ENCODE measurements around the gene SMIM28.
"Not testable (repeated sequence)": the region's sequence is repeated elsewhere in the genome, so short reads cannot be mapped to it uniquely, and the experiment has no call there.

SMIM28 gene

DNA sequence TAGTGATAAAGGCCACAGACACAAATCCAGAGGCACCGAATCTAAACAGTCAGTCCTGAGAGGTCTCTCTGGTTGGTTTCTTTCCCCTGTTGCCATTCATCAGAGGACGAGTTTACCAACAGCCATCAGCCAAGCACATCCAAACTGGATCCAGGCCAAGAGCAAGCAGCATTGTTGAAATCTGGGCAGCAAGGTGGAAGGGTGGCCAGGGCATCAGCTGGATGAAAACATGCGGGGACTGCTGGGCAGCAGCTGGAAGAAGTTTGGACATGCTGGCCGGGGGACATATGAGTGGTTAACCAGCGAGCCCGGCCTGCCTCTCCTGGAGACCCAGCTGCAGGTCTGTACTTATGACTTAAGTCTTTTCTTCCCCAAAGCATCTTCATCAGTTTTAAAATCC is at the start of gene SMIM28:
SMIM28 (plus strand) TSS at position 62 of the 400 bp plus-strand sequence; CDS start at position 230, 168 bp downstream.
- DNase-seq: no peak

DNA sequence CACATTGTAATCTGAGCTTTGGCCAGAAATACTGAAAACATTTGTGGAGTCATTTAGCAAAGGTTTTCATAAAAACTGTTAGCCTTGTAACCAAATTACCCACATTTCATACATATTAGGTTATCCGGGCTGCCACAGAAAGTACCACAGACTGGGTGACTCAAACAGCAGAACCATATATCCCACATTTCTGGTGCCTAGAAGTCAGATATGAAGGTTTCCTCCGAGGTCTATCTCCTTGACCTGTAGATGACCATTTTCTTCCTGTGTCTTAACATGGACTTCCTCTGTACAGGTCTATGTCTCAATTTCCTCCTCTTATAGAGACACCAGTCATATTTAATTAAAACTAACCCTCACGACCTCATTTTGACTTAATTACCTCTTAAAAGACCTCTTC is 49.5 kb upstream of the SMIM28 start:
- no peak for DNase-seq

DNA sequence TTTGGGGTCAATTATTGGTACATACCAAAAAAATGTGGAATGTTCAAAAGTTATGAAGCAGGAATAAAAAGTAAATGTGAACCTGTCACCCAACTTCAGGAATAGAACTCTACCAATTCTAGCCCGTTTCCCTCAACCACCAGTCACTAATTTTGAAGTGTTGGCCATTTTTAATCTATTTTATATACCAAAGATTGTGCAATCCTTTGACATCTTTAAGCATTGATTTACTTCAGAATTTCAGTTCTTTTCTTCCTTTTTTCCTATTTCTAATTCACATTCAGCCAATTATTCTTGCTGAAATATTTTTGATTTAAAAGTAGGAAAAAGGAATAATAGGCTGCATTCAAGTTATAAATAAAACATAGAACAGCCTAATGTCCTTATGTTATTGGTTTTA is 46.9 kb upstream of the SMIM28 start:
- DNase-seq: no peak

DNA sequence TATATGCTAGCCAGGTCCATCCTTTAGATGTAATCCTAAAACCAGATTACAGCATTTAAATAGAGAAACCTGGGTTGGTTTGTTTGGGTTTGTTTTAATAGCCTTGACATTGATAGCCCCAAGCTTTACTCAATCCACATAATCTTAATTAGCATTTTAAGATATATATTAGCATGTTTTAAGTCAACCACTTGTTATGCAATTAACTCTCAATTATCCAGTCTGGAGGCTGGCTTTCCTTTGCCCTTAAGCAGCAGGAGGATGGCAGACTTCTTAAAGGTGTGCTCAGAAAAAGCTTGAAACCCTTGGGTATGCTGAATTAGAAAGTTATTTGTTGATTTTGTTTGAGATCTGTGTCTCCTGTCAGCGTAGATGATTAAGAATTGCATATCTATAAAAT is 46.3 kb upstream of the SMIM28 start:
- no peak for DNase-seq

DNA sequence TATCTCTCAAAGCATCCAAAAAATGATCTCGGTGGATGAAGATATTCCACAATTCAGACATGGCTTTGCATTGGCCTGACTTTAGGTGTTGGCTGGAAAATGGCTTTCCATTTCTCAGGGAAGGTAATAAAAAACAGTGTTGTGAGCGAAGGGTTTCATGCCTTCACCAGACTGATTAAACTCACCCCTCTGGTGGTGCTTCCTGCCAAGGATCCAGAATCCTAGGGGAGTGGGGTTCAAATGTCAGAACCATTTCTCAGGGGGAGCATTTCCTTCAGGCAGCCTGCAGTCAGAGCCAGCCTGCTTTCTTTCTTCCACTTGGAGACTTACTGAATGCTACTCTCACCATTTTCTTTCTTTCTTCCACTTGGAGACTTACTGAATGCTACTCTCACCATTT is 45.7 kb upstream of the SMIM28 start:
- no peak for DNase-seq

DNA sequence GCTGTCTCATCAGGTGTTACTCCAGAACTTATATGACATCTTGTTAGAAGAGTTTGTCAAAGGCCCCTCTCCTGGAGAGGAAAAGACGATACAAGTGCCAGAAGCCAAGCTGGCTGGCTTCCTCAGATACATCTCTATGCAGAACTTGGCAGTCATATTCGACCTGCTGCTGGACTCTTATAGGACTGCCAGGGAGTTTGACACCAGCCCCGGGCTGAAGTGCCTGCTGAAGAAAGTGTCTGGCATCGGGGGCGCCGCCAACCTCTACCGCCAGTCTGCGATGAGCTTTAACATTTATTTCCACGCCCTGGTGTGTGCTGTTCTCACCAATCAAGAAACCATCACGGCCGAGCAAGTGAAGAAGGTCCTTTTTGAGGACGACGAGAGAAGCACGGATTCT is 43.7 kb upstream of the SMIM28 start:
- no peak for DNase-seq

DNA sequence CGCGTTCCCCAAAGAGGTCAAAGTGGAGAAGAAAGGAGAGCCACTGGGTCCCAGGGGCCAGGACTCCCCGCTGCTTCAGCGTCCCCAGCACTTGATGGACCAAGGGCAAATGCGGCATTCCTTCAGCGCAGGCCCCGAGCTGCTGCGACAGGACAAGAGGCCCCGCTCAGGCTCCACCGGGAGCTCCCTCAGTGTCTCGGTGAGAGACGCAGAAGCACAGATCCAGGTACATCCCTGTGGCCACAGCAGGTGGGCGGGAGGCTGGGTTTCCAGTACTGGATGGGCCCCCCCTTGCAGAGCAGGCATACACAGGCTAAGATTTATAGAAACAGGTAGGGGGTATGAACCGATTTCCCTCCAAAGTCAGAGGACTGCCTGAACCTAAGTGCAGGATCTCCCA is 42.7 kb upstream of the SMIM28 start:
- no peak for DNase-seq

DNA sequence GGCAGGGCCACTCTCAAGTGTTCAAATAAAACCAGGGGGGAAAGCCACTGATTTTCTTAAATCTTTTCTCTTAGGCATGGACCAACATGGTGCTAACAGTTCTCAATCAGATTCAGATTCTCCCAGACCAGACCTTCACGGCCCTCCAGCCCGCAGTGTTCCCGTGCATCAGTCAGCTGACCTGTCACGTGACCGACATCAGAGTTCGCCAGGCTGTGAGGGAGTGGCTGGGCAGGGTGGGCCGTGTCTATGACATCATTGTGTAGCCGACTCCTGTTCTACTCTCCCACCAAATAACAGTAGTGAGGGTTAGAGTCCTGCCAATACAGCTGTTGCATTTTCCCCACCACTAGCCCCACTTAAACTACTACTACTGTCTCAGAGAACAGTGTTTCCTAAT is 41.5 kb upstream of the SMIM28 start:
- no peak for DNase-seq

DNA sequence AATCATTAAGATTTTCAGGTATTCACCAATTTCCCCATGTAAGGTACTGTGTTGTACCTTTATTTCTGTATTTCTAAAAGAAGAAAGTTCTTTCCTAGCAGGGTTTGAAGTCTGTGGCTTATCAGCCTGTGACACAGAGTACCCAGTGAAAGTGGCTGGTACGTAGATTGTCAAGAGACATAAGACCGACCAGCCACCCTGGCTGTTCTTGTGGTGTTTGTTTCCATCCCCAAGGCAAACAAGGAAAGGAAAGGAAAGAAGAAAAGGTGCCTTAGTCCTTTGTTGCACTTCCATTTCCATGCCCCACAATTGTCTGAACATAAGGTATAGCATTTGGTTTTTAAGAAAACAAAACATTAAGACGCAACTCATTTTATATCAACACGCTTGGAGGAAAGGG is 40.6 kb upstream of the SMIM28 start:
- DNase-seq: no peak

DNA sequence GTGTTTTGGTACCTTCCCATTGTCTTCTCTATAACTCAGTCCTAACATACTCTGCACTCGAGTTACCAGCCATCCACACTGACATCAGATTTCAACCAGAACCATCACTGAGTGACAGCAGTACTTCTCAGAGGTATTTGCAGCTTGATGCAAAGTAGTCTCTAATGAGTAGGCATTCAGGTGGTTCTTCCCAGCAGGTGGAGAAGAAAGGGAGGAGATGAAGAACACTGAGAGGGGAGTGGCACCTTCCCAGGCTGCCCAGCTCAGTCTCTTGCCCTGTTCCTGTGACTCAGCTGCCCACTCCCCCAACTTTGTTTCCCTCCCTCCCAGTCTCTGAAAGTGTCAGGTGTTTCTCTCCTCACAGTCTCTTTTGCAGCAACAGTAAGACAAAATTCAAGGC is 38.7 kb upstream of the SMIM28 start:
- DNase-seq: no peak

DNA sequence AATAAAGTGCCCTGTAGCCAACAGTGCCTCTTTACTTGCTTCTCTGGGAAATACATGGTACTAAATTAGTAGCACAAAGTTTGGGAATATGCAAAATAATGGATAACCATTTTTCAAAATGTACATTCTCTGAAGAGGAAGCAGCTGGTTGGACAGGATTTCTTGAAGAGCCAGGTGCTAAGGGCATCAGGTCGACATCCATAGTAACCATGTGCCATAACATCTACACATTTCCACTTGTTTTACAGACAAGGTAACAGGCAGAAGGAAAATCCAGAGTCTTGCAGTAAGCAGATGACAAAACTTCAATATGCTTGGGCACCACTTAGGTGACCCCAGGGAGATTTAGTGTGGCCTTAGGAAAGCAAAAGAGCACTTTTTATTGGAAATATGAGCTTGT is 36.5 kb upstream of the SMIM28 start:
- no peak for DNase-seq

DNA sequence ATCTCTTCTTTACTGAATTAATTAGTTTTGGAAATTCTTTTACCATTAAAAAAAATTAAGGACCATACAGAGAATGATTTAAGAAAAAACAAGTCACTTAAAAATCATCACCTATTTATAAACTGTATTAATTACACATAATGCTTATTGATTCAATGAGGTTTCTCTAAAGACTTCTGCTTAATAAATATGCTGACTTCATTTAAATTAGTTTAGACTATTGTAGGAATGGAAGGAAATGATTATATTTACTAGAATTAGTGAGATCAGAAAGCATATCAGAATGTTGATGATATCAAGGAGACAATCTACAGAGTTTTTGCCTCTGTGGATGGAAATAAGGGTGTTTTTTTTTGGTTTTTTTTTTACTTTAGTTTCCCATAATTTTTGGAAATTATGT is 34.6 kb upstream of the SMIM28 start:
- DNase-seq: no peak

DNA sequence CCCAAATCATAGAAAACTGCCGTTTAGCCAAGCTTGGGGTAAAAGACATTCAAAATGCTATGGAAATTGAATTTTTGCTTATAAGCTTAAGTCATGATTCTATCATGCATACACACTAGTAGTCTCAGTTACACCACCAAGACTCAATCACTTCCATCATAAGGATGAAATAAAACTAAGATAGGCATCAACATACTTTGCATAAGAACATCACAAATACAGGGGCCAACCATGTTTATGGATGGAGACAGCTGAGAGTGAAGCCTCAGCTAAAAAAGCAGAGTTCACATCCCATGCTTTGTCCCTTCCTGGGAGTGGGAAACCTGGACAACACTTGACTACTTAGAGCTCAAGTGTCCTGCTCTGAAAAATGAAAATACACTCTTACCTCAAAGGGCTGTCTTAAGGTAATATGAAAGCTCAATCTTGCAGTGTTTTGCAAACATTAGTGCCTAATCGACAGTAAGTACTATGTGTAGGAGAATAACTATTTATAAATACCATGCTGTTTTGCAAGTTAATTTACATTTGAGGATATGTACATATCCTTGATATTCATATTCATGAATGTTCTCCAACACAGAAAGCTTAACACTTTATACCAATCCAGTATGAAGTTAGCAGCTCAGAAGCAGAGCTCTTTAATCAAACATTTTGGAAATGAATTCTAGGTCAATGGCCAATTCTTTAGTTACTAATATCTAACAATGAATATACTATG is 32.0 kb upstream of the SMIM28 start:
- no peak for DNase-seq

DNA sequence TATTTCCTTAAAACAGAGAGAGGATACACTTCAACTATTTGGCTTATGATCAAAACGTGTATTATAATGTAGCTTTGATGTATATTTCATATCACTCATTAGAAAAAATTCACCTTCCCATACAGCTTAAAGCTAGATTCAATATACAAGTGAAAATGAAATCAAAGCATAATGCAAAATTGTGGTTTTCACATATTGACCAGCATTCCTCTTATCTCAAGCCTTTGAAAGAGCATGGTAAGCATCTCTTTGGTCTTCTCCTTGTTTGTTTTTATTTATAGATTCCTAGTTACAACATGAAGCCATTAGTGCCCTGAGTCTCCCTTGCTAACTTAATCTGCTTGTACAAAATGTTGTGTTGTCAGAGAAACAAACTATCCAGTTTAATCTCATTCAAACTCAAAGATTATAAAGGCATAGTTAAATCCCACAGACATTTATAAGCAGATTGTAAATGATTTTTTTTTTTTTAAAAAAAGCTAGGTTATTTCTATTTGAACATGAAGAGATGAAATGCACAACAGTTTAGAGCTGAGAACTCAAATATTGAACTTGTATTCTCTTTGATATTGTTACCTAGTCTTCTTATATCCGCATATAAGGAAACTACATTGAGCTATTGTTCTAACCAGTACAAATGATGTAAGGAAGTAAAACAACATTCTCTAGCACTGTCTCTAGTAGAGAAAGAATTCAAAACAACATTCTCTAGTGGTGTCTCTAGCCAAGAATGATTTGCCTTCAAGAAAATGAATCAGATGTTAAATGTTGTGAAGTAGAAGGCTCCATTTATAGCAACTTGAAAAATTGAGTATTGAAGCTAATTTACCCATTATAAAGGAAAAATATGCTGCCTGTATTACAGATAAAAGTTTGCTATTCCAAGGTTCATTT is 31.2 kb upstream of the SMIM28 start:
- no peak for DNase-seq

DNA sequence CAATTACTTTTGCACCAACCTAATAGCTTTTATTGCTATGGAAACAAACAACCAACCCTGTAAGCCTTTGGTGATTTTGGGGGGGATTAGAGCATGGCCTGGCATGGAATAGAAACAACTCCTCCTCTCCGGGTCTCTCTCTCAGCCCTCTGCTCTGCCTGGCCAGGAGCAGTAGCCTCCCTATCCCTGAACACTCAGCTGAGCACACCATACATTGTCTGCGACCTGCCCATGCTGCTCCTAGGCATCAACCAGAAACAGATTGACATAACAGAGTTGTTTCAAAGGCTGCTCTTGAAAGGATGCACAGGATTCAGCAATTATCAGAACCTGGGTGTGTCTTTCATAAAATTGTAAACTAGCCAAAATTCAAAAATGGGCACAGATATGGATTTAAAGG is 29.8 kb upstream of the SMIM28 start:
- DNase-seq: no peak

DNA sequence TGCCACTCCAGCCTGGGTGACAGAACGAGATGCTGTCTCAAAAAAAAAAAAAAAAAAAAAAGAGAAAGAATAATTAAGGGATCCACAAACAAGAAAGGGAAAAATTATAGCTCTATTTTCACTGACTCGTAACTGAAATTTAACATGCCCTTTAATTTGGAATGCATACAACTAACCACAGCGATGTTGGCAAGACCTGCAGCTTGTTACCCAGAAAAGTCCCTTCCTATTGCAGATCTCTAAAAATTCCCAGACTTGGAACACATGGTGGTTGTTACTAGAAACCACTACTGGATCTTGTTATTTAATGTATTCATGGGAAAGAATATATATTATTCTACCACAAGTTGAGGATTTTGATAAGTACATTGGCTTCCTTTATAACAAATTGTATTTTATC is 27.8 kb upstream of the SMIM28 start:
- no peak for DNase-seq

DNA sequence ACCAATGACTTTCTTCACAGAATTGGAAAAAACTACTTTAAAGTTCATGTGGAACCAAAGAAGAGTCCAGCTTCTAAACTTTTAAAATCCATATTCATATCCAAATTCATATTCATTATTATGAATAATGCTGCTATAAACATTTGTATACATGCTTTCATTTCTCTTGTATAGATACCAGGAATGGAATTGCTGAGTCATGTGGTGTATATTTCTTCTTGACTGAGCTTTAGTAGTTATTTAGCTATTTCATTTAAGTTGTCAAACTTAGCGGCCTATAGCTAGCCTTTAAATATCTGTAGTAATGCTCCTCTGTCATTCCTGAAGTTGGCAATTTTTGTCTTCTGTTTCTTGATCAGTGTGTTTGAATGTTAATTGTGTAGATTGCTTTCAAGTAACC is 19.8 kb upstream of the SMIM28 start:
- DNase-seq: no peak

DNA sequence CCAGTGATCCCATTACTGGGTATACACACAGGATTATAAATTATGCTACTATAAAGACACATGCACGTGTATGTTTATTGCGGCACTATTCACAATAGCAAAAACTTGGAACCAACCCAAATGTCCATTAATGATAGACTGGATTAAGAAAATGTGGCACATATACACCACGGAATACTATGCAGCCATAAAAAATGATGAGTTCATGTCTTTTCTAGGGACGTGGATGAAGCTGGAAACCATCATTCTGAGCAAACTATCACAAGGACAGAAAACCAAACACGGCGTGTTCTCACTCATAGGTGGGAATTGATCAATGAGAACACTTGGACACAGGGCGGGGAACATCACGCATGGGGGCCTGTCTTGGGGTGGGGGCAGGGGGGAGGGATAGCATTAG is 9.0 kb upstream of the SMIM28 start:
- DNase-seq: not testable (repeated sequence)

DNA sequence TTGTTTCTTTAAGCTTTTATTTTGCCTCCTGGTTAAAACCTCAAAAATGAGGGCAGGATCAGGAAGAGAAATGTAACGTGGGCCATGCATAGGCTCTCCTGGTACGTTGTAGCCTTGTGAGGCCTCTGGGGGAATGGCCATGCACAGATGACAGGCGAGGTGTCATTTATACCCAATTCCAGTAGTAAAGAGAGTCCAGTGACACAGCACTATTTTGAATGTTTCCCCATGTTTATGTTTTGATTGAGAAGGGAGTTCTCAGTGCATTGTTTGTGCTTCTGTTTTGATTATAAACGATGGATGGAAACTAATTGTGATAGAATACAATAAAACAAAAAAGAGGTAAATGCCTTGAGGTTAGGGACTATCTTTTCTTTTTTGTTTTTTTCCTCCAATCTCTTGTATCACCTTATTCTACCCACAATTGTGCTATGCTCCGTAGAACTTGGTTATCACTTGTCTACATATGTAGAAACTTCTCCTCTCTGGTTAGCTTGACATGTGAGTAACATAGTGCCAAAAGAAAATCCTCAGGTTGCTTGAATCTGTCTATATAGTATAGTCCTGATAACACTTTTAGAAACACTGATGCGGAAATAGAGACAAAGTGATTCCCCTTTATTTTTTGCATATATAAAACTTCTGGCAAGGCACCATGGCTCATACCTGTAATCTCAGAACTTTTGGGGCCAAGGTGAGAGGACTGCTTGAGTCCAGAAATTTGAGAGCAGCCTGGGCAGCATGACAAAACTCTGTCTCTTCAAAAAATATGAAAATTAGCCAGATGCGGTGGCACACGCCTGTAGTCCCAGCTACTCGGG is 6.9 kb upstream of the SMIM28 start:
- no peak for DNase-seq

DNA sequence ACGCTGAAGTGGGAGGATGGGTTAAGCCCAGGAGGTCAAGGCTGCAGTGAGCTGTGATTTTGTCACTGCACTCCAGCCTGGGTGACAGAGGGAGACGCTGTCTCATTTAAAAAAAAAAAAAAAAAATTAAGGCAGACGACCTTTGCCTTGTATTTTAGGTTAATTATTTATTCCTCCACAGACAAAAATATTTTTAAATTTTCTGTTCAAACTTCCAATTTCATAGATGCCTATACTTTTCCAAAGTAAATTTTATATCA is 6.3 kb upstream of the SMIM28 start:
- no peak for DNase-seq

DNA sequence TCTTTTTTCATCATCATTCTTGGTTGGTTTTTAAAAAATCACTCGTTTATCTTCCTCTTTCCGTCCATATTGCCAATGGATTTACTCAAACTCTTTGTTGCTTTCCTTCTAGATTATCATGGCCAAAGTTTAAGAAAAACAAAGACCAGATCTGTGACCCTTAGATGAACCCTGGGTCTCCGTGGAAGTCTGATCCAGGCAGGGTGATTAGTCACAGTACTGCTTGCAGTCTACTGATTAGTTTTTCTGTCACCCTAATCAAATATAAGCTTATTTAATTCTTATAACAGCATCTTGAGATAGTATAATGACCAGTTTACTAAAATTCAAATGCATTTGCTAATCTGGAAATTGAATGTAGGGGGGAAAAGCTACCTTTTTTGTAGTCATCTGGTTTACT is 6.0 kb upstream of the SMIM28 start:
- no peak for DNase-seq

DNA sequence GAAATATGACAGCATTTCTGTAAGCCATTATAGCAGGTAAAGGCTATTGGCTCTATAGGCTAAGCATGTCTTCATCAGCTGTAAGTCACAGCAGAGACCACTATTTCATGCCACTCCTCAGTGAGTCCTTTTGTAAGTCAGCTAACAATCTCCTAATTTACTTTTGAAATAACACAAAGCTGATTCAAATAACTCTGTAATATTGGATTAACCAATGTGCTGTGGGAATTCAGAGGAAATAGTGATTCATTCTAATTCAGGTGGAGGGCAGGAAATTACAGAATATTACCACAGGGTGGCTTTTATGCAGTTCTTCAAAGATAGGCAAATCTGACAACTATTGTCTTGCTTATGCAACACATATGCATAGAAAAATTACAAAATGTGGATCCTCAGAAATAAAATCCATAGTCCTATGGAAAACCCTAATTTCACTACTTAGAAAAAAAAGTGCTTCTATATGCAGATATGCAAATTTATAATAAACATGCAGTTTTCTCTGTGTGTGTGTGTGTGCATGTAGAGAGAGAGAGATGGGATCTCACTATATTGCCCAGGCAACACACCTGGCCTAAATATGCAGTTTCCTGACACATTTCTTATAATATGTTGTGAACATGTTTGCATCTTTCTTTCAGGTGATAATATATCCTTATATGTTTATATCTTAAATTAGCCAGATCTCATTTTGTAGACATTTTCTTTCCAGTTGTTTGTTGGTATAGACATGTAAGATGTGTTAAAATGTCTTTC is 4.8 kb upstream of the SMIM28 start:
- DNase-seq: no peak

DNA sequence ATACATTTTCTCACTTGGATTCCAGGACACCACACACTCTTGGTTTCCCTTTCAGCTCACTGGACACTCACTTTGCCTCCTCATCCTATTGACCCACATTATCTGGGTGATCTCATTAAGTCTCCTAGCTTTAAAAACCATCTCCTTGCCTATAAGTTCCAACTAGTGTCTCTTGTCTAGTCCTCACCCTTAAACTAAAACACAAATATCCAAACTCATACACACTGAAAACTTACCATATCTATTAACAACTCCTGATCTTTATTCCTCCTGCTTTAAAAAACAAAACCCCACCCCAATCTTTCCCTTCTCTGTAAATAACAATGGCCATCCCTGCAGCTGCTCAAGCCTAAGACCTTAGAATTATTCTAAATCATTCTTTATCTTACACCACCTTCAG is 3.5 kb upstream of the SMIM28 start:
- DNase-seq: no peak
